H1 (cell line): ENCODE results near the gene GGA2. TPM values are rescaled to one million over a fixed set of nuclear protein-coding genes. Genes with fewer than 3 reads are reported as not detected.

Experiments
- CTCF ChIA-PET: fragments of 300-600 bp; sonication (Branson Sonifier 250); formaldehyde crosslinking; loops from one replicate; lab custom pipeline; 2021; ENCODE audit not compliant: partially characterized antibody; lab: Charles Lee
- POLR2A ChIA-PET: fragments of 300-600 bp; sonication (Branson Sonifier 250); formaldehyde crosslinking; loops from one replicate; lab custom pipeline; 2021; ENCODE audit warnings: inconsistent platforms; ENCODE audit not compliant: partially characterized antibody; lab: Charles Lee
- DNase-seq, 2 experiments: peaks; one replicate each; pipeline versions ENCODE4 v3.0.0 to v3.0.0-alpha.2; 2010 to 2022; ENCODE audit warnings: low spot score in 2 of 2, low read depth in 1 of 2, mixed read lengths in 1 of 2
- FAIRE-seq: peaks from 2 replicates; lab custom pipeline; 2011; peaks lifted over from hg19 to GRCh38; lab: Jason Lieb, UNC
- H2AFZ ChIP-seq: 2 replicates; pipeline ENCODE4 v1.8.1; 2012; ENCODE audit warnings: low read length, inconsistent platforms
- H2AK5ac ChIP-seq: 2 replicates; pipeline ENCODE4 v1.6.1; 2013; ENCODE audit warnings: low read depth, low read length
- H2BK120ac ChIP-seq: replicated peaks from 2 replicates; pipeline ENCODE3; 2013; ENCODE audit warnings: low read depth, low read length, inconsistent platforms
- H2BK12ac ChIP-seq: 2 replicates; pipeline ENCODE4 v1.6.1; 2013; ENCODE audit warnings: low read depth, low read length
- H2BK15ac ChIP-seq: 2 replicates; pipeline ENCODE4 v1.6.1; 2013; ENCODE audit warnings: low read length
- H2BK20ac ChIP-seq: 2 replicates; pipeline ENCODE4 v1.6.1; 2013; ENCODE audit warnings: low read length
- H2BK5ac ChIP-seq: 2 replicates; pipeline ENCODE4 v1.6.1; 2013; ENCODE audit warnings: low read depth, low read length
- H3K14ac ChIP-seq: 2 replicates; pipeline ENCODE4 v1.6.1; 2013; ENCODE audit warnings: inconsistent platforms; ENCODE audit not compliant: insufficient read length
- H3K18ac ChIP-seq: 2 replicates; pipeline ENCODE4 v1.6.1; 2013; ENCODE audit warnings: low read length; ENCODE audit errors: extremely low read depth
- H3K23ac ChIP-seq: 2 replicates; pipeline ENCODE4 v1.6.1; 2013; ENCODE audit warnings: inconsistent platforms; ENCODE audit not compliant: insufficient read length
- H3K23me2 ChIP-seq: 2 replicates; pipeline ENCODE4 v1.6.1; 2013; ENCODE audit warnings: low read depth, low read length
- H3K27ac ChIP-seq: 2 replicates; pipeline ENCODE4 v1.6.1; 2011; ENCODE audit warnings: low read depth, low read length, inconsistent platforms
- H3K27me3 ChIP-seq, 4 experiments: replicated peaks in 1 of 4; 1 replicate in 1 of 4; 2 replicates in 3 of 4; pipeline versions ENCODE4 v1.6.1 to v1.8.1; 2011 to 2013; ENCODE audit warnings: low read length in 3 of 4, mild to moderate bottlenecking in 3 of 4, inconsistent platforms in 2 of 4, mixed read lengths in 2 of 4, moderate library complexity in 1 of 4; ENCODE audit not compliant: control insufficient read depth in 3 of 4, insufficient read depth in 3 of 4; ENCODE audit errors: extremely low read depth in 1 of 4
- H3K36me3 ChIP-seq, 4 experiments: 2 replicates each; pipeline versions ENCODE4 v1.6.1 to v1.8.1; 2011 to 2013; ENCODE audit warnings: mild to moderate bottlenecking in 4 of 4, low read length in 3 of 4, moderate library complexity in 2 of 4, control low read depth in 1 of 4, inconsistent platforms in 1 of 4; ENCODE audit not compliant: insufficient read depth in 4 of 4, control insufficient read depth in 2 of 4
- H3K4ac ChIP-seq: replicated peaks from 2 replicates; pipeline ENCODE3; 2013; ENCODE audit warnings: low read length, low read depth, mixed read lengths, inconsistent platforms; ENCODE audit not compliant: insufficient read length
- H3K4me1 ChIP-seq, 4 experiments: replicated peaks in 1 of 4; 1 replicate in 1 of 4; 2 replicates in 3 of 4; pipeline versions ENCODE4 v1.6.1 to v1.8.1; 2011 to 2013; ENCODE audit warnings: low read length in 3 of 4, inconsistent platforms in 2 of 4, mixed read lengths in 1 of 4; ENCODE audit not compliant: insufficient read depth in 4 of 4, control insufficient read depth in 3 of 4
- H3K4me2 ChIP-seq, 2 experiments: 2 replicates each; pipeline versions ENCODE4 v1.6.1 to v1.8.1; 2011 to 2013; ENCODE audit warnings: low read depth in 2 of 2, low read length in 2 of 2, control low read depth in 1 of 2, inconsistent platforms in 1 of 2, mild to moderate bottlenecking in 1 of 2; ENCODE audit not compliant: insufficient read depth in 1 of 2
- H3K4me3 ChIP-seq, 4 experiments: fragments of 200-600, 300-600 bp in 1 of 4; sonication (generic), shearing (Covaris generic), sonication (Bioruptor Twin) in 1 of 4; 2 replicates each; pipeline versions ENCODE4 v1.5.1 to v1.8.1; 2011 to 2016; ENCODE audit warnings: low read length in 4 of 4, low read depth in 3 of 4, control low read depth in 2 of 4, inconsistent platforms in 2 of 4, mild to moderate bottlenecking in 2 of 4, mixed read lengths in 1 of 4, moderate library complexity in 1 of 4; ENCODE audit not compliant: insufficient read depth in 2 of 4; ENCODE audit errors: extremely low read depth in 1 of 4
- H3K56ac ChIP-seq: replicated peaks from 2 replicates; pipeline ENCODE3; 2013; ENCODE audit warnings: low read depth, mild to moderate bottlenecking, mixed read lengths, low read length, inconsistent platforms; ENCODE audit not compliant: insufficient read length
- H3K79me1 ChIP-seq: 2 replicates; pipeline ENCODE4 v1.6.1; 2013; ENCODE audit warnings: low read depth, low read length, control low read depth
- H3K79me2 ChIP-seq, 2 experiments: 2 replicates each; pipeline versions ENCODE4 v1.6.1 to v1.8.1; 2012 to 2013; ENCODE audit warnings: low read length in 2 of 2, mild to moderate bottlenecking in 2 of 2, inconsistent platforms in 1 of 2; ENCODE audit not compliant: insufficient read depth in 2 of 2, control insufficient read depth in 1 of 2
- H3K9ac ChIP-seq, 4 experiments: replicated peaks in 1 of 4; 1 replicate in 1 of 4; 2 replicates in 3 of 4; pipeline versions ENCODE4 v1.6.1 to v1.8.1; 2011 to 2013; ENCODE audit warnings: low read depth in 3 of 4, low read length in 3 of 4, control low read depth in 2 of 4, mild to moderate bottlenecking in 2 of 4, moderate library complexity in 2 of 4, inconsistent platforms in 1 of 4; ENCODE audit errors: extremely low read depth in 1 of 4
- H3K9me3 ChIP-seq, 2 experiments: 2 replicates each; pipeline versions ENCODE4 v1.6.1 to v1.8.1; 2012 to 2013; ENCODE audit warnings: mild to moderate bottlenecking in 2 of 2, moderate library complexity in 2 of 2, control low read depth in 1 of 2, inconsistent platforms in 1 of 2, low read depth in 1 of 2, low read length in 1 of 2, mixed read lengths in 1 of 2; ENCODE audit not compliant: insufficient read depth in 2 of 2
- H4K20me1 ChIP-seq, 2 experiments: replicated peaks in 1 of 2; 2 replicates each; pipeline versions ENCODE3 to v1.8.1; 2011 to 2013; ENCODE audit warnings: inconsistent platforms in 2 of 2, low read length in 2 of 2, mild to moderate bottlenecking in 1 of 2; ENCODE audit not compliant: insufficient read depth in 2 of 2, control insufficient read depth in 1 of 2
- H4K5ac ChIP-seq: 2 replicates; pipeline ENCODE4 v1.6.1; 2013; ENCODE audit warnings: low read length, low read depth, mixed read lengths, inconsistent platforms; ENCODE audit not compliant: insufficient read length
- H4K8ac ChIP-seq: 2 replicates; pipeline ENCODE4 v1.8.0; 2013; ENCODE audit warnings: mild to moderate bottlenecking, moderate library complexity, low read length, inconsistent platforms; ENCODE audit not compliant: insufficient read depth; ENCODE audit errors: extremely low read depth
- H4K91ac ChIP-seq: replicated peaks from 2 replicates; pipeline ENCODE3; 2013; ENCODE audit warnings: low read length, mixed read lengths, inconsistent platforms; ENCODE audit not compliant: insufficient read length
- CBX8 ChIP-seq: fragments of 300-800, 300-1000 bp; sonication (generic); IDR thresholded peaks from 2 replicates; pipeline ENCODE4 v1.7.1; 2016; ENCODE audit warnings: low read depth, low read length, borderline replicate concordance
- CHD1 ChIP-seq: IDR thresholded peaks from 2 replicates; pipeline ENCODE4 v1.6.1; 2012; ENCODE audit warnings: low read depth, low read length, improper control_type of control experiment
- EP300 ChIP-seq, 2 experiments: IDR thresholded peaks; 1 replicate in 1 of 2; 2 replicates in 1 of 2; pipeline ENCODE4 v1.6.1; 2011 to 2012; ENCODE audit warnings: low read depth in 2 of 2, low read length in 2 of 2, mild to moderate bottlenecking in 2 of 2, borderline replicate concordance in 1 of 2, inconsistent platforms in 1 of 2, moderate library complexity in 1 of 2
- EZH2 ChIP-seq: fragments of 200-600 bp; sonication (generic); IDR thresholded peaks from 2 replicates; pipeline ENCODE4 v1.7.1; 2012; ENCODE audit warnings: low read depth, mild to moderate bottlenecking, moderate library complexity, low read length, inconsistent platforms; ENCODE audit not compliant: severe bottlenecking
- POLR2A ChIP-seq, 2 experiments: IDR thresholded peaks; 1 replicate in 1 of 2; 2 replicates in 1 of 2; pipeline ENCODE4 v1.6.1; 2011; ENCODE audit warnings: low read depth in 2 of 2, low read length in 2 of 2, mild to moderate bottlenecking in 2 of 2; ENCODE audit errors: control extremely low read depth in 1 of 2
- SAP30 ChIP-seq: fragments of 300-600 bp; sonication (generic); IDR thresholded peaks from 2 replicates; pipeline ENCODE4 v1.7.1; 2012; ENCODE audit warnings: low read length, moderate library complexity, mild to moderate bottlenecking, inconsistent platforms; ENCODE audit not compliant: insufficient read depth, insufficient replicate concordance
- TAF1 ChIP-seq: IDR thresholded peaks from 2 replicates; pipeline ENCODE4 v1.6.1; 2011; ENCODE audit warnings: mild to moderate bottlenecking, low read depth, low read length
- WGBS, 2 experiments: shearing (Covaris generic) in 1 of 2; methylation state at CpG; one replicate each; pipeline versions ENCODE4 v1.1.6 to v1.1.7; 2013 to 2015; ENCODE audit warnings: low lambda C conversion rate in 2 of 2, mixed read lengths in 2 of 2, inconsistent platforms in 1 of 2, low coverage in 1 of 2, missing lambda C conversion rate in 1 of 2; ENCODE audit not compliant: insufficient replicate concordance in 2 of 2, insufficient coverage in 1 of 2, insufficient read length in 1 of 2; ENCODE audit errors: extremely low coverage in 1 of 2, missing lambda C conversion rate in 1 of 2; 5-methylcytosine and 5-hydroxymethylcytosine counted together
- polyA plus RNA-seq, 7 experiments: library from polyadenylated mRNA; depleted of rRNA in 3 of 7; stranded (reverse) in 5 of 7; unstranded in 2 of 7; fragments of >200 nt in 5 of 7; fragments of 200-250 nt in 2 of 7; gene quantifications; 1 replicate in 5 of 7; 2 replicates in 1 of 7; 4 replicates in 1 of 7; pipeline versions ENCODE4 v1.2.1 to v1.2.3, GENCODE V29; 2011 to 2013; ENCODE audit warnings: missing spikeins in 2 of 7, mixed read lengths in 2 of 7
- total RNA-seq: library from RNA; stranded (reverse); fragmentation: NEBNext Ultra II Directional; extraction: Animal tissue kit (Norgen Biotek cat#: 25700); gene quantifications from 2 replicates; pipeline ENCODE4 v1.2.1, GENCODE V29; 2021

The GGA2 gene
- total and polyA plus RNA-seq, 2 of the 8 experiments (the other 6 are each of a cell fraction or from before 2014, with no cell fraction given), result 65.8 to 114 TPM

DNA sequence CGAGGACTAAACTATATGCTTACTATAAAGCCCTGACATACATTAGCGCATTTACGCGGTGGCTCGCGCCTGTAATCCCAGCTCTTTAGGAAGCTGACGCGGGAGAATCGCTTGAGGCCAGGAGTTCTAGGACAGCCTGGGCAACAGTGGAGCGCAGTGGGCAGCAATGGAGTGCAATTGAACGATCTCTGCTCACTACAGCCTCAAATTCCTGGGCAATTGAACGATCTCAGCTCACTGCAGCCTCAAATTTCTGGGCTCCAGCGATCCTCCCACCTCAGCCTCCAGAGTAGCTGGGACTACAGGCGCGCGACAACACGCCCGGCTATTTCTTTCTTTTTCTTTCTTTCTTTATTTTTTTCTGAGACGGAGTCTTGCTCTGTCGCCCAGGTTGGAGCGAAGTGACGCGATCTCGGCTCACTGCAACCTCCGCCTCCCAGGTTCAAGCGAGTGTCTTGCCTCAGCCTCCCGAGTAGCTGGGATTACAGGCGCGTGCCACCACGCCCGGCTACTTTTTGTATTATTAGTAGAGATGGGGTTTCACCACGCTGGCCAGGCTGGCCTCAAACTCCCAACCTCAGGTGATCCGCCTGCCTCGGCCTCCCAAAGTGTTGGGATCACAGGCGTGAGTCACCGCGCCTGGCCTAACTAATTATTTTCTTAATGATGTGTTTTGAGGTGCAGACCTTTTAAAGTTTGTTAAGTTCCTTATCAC is 56.8 kb downstream of the GGA2 start:
- 40% methylated on average over 19 of the region's 37 CpGs; no CpG with 5 or more reads in 1 of the 2 experiments for WGBS, 2 experiments
- no peak overlapping the region for H3K56ac ChIP-seq
- CTCF ChIA-PET, result interaction anchor here (1.1 to 5.5 kb wide), 3 partner anchors 18 to 231 kb away, joined by 3 to 38 read pairs (median 3); no protein-coding TSS in a partner anchor
- H3K23ac ChIP-seq, result no peak overlapping the region
- no peak overlapping the region for H2BK12ac ChIP-seq
- POLR2A ChIA-PET, result interaction anchor here (1.0 to 1.9 kb wide), 7 partner anchors 7 to 104 kb away, joined by 3 to 12 read pairs (median 6); partner anchors contain the start of genes EARS2 and UBFD1
- H4K5ac ChIP-seq, result no peak overlapping the region
- H3K4me1 ChIP-seq, result peaks cover 0 to 3% (median 1%) of the 10 kb centered on the region in 4 experiments; a peak in 3 of 7 replicates
- H3K27me3 ChIP-seq, result no peaks in the 10 kb centered on the region
- H2AK5ac ChIP-seq, result no peak overlapping the region
- H3K9me3 ChIP-seq, result no peaks in the 10 kb centered on the region
- H2BK5ac ChIP-seq, result no peak overlapping the region
- no peak overlapping the region for H2BK120ac ChIP-seq
- H2BK20ac ChIP-seq, result no peak overlapping the region
- H3K9ac ChIP-seq, result no peak overlapping the region
- no peak overlapping the region for H2BK15ac ChIP-seq
- DNase-seq, result no peak
- peak overlapping the region; percentile 60 to 93 for H3K4me2 ChIP-seq
- 0 out of 4 replicates have a peak, but pooled peaks cover 0 to 3% of the 10 kb centered on the region in 2 experiments for H3K79me2 ChIP-seq
- H3K14ac ChIP-seq, result no peak overlapping the region
- no peaks in the 10 kb centered on the region for H3K36me3 ChIP-seq
- no peak overlapping the region for H3K18ac ChIP-seq
- no peak overlapping the region for H3K4ac ChIP-seq
- peaks cover 3% of the 10 kb centered on the region; the same call in 1 of the 2 replicates for H3K23me2 ChIP-seq
- H3K4me3 ChIP-seq, result peak overlapping the region; percentile 76 to 98 (median 82)
- H2AFZ ChIP-seq, result no peak overlapping the region
- TF ChIP-seq POLR2A (IDR thresholded peaks at IDR 0.05; ENCODE audit: control extremely low read depth in 1 of 2, low read depth in 2 of 2, low read length in 2 of 2) (no peak), CBX8 (no peak), EZH2 (no peak), CHD1 (no peak), SAP30 (no peak), EP300 (IDR thresholded peaks at IDR 0.05; ENCODE audit: borderline replicate concordance in 1 of 2, low read depth in 2 of 2, low read length in 2 of 2) (no peak), TAF1 (no peak)
- TF ChIP-seq, all 59 proteins: peak for 0
- Histone ChIP-seq H3K27ac (no peak overlapping the region), H4K91ac (no peak overlapping the region), H4K20me1 (peaks cover 0 to 3% of the 10 kb centered on the region in 2 experiments), H4K8ac (no peak overlapping the region), H3K79me1 (0 out of 2 replicates have a peak, but pooled peaks cover 2% of the 10 kb centered on the region)
- no peak for FAIRE-seq
